Vagina (tissue), 2 donors: ENCODE data around the gene TRPM2. TPM values are rescaled to one million over a fixed set of nuclear protein-coding genes. Genes with fewer than 3 reads are reported as not detected.

Experiments
- DNase-seq, 2 donors: peaks; one replicate each; pipeline ENCODE4 v3.0.0-alpha.2; 2017; ENCODE audit errors: extremely low spot score in 2 of 2
- H3K27ac ChIP-seq: fragments of 200-600 bp; sonication (generic); one replicate; pipeline ENCODE4 v1.5.1; 2019
- H3K27me3 ChIP-seq: fragments of 200-600 bp; sonication (generic); one replicate; pipeline ENCODE4 v1.5.1; 2019
- H3K36me3 ChIP-seq, 2 donors: fragments of 200-600 bp; sonication (generic); one replicate each; pipeline ENCODE4 v1.5.1; 2017 to 2019
- H3K4me1 ChIP-seq: fragments of 200-600 bp; sonication (generic); one replicate; pipeline ENCODE4 v1.5.1; 2019
- H3K4me3 ChIP-seq, 2 donors: fragments of 200-600 bp; sonication (generic); 1 replicate in 1 of 2; 2 replicates in 1 of 2; pipeline ENCODE4 v1.5.1; 2016 to 2019
- H3K9me3 ChIP-seq: fragments of 200-600 bp; sonication (generic); one replicate; pipeline ENCODE4 v1.5.1; 2019
- CTCF ChIP-seq, 3 experiments: fragments of 450-650 bp in 2 of 3; fragments of 200-600 bp in 1 of 3; sonication (generic) in 1 of 3; IDR thresholded peaks; one replicate each; pipeline ENCODE4 v1.5.1; 2017 to 2019; ENCODE audit warnings: antibody characterized with exemption in 3 of 3, mild to moderate bottlenecking in 2 of 3, moderate library complexity in 2 of 3
- POLR2A ChIP-seq, 2 donors: fragments of 450-650 bp; IDR thresholded peaks; one replicate each; pipeline ENCODE4 v1.6.1; 2017; ENCODE audit warnings: antibody characterized with exemption in 2 of 2, mild to moderate bottlenecking in 2 of 2, moderate library complexity in 2 of 2
- POLR2AphosphoS5 ChIP-seq, 2 donors: sonication (generic); formaldehyde crosslinking; IDR thresholded peaks; one replicate each; pipeline ENCODE4 v1.9.0; 2017; ENCODE audit warnings: antibody characterized with exemption in 2 of 2, mild to moderate bottlenecking in 2 of 2, low read depth in 1 of 2; ENCODE audit not compliant: insufficient read depth in 1 of 2
- intact Hi-C: fragments of 100-400 bp; cut with DNase I; formaldehyde crosslinking; loops from one replicate; pipeline ENCODE4 v1.15.1; 2023
- total RNA-seq: library from RNA; depleted of rRNA; stranded (reverse); fragments of >200 nt; gene quantifications from one replicate; pipeline ENCODE4 v1.2.3, GENCODE V29; 2016

The TRPM2 gene
- total RNA-seq, result 2.2 TPM

DNA sequence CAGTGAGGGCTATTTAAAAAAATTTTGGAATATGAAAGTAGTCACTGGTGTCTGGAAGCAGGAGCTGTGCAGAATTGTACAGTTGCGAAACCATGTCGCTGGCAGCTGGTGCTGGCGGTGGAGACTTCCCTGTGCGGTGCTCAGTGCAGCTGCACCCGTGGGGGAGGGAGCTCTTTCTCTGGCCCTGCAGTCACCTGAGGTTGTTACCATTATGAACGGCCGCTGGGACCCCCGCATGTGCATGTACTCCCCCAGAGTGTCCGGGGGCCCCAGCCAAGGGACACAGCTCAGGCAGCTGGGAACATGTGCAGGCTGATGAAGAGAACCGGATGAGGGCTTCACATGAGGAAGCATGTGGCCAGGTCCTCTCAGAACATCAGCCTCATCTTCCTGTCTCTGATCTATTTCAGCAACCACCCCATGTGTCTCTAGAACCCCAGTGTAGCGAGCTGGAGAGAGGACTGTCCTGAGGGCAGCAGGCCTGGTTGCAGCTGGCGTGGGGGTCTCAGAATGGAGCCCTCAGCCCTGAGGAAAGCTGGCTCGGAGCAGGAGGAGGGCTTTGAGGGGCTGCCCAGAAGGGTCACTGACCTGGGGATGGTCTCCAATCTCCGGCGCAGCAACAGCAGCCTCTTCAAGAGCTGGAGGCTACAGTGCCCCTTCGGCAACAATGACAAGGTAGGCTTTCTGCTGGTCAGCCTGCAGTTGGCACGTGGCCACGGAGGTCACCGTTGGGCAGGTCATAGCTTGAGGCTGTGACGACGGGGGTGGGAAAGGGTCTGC is at the start of gene TRPM2:
TRPM2 (plus strand) TSS at position 431 of the 780 bp plus-strand sequence; CDS start at position 511, 80 bp downstream.
- Histone ChIP-seq H3K27ac (no peak within 1 kb of the TSS), H3K4me1 (peaks cover 6% of the 10 kb centered on the region), H3K9me3 (no peaks in the 10 kb centered on the region), H3K27me3 (no peaks in the 10 kb centered on the region), H3K4me3 (no peak within 1 kb of the TSS), H3K36me3 (no peaks in the 10 kb centered on the region)
- TF ChIP-seq POLR2AphosphoS5 (IDR thresholded peaks at IDR 0.05; ENCODE audit: insufficient read depth in 1 of 2, low read depth in 1 of 2), result peak in 1 of 2 donors; percentile 29
- no peak for TF ChIP-seq CTCF (IDR thresholded peaks at IDR 0.05)
- intact Hi-C loops, result no loop called here
- DNase-seq, result no peak

DNA sequence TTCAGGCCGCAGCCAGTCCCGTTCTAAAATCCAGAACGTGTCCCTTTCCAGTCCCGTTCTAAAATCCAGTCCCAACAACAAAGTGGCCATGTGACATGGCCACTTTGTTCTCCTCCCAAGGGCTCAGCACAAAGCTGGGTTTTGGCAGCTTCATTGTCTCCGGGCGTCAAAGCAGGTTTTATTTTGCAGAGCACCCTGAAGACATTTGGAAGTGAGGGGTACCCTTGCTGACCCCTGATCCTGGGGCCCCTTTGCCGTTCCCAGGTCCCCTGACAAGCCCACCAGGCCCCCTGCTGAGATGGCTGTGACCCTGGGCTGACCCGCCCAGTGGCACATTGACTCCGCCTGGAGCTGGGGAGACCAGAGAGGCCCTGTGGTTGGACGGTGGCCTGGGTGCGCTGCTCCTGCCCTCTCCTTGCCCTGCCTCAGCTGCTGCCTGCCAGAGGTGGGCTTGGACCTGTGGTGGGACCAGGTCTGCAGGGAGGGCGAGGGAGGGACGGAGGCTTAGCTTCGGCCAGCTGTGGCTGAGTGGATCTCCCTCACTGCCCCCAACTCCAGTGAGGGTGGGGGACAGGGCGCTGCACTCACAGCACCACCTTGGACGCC is 49.3 kb upstream of the TRPM2 start:
- intact Hi-C loops, result no loop called here
- H3K4me3 ChIP-seq, result no peak overlapping the region
- H3K36me3 ChIP-seq, result no peaks in the 10 kb centered on the region
- H3K9me3 ChIP-seq, result no peaks in the 10 kb centered on the region
- H3K4me1 ChIP-seq, result peaks cover 62% of the 10 kb centered on the region
- no peak overlapping the region for H3K27ac ChIP-seq
- no peak for TF ChIP-seq POLR2AphosphoS5 (IDR thresholded peaks at IDR 0.05; ENCODE audit: insufficient read depth in 1 of 2, low read depth in 1 of 2)
- TF ChIP-seq POLR2A (IDR thresholded peaks at IDR 0.05), result no peak
- no peak for TF ChIP-seq CTCF (IDR thresholded peaks at IDR 0.05)
- DNase-seq, result no peak
- no peaks in the 10 kb centered on the region for H3K27me3 ChIP-seq

DNA sequence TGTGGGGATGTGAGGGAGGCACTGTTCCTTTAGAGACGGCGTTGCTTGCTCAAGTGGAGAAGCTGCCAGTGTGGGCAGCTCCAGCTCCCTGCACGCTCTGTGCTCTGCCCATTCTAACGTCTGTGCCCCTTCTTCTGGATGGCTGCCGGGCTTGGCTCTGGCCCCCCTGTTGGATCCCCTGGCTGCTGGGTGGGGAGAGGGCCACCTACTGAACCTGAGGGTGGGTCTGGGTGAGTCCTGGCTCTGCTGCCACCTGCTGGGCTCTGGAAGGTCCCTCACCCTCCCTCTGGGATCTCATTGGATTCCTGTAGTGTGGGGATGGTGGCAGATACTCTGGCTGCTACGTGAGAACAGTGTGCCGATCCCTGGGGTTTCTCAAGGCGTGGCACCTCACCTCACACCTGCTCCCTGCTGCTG is 48.5 kb upstream of the TRPM2 start:
- no peak overlapping the region for H3K27ac ChIP-seq
- no peak overlapping the region for H3K4me3 ChIP-seq
- H3K4me1 ChIP-seq, result peaks cover 56% of the 10 kb centered on the region
- intact Hi-C loops, result no loop called here
- no peaks in the 10 kb centered on the region for H3K27me3 ChIP-seq
- DNase-seq, result no peak
- H3K9me3 ChIP-seq, result no peaks in the 10 kb centered on the region
- TF ChIP-seq POLR2A (IDR thresholded peaks at IDR 0.05) (no peak), CTCF (IDR thresholded peaks at IDR 0.05) (peak in 2 of 3 experiments; percentile 11 to 50)
- H3K36me3 ChIP-seq, result peaks cover 0 to 4% of the 10 kb centered on the region in 2 donors

GRCh38 chr21:44305691-44306090 is 47.7 kb upstream of the TRPM2 start:
- peaks cover 53% of the 10 kb centered on the region for H3K4me1 ChIP-seq
- H3K27ac ChIP-seq, result no peak overlapping the region
- intact Hi-C loops, result no loop called here
- no peaks in the 10 kb centered on the region for H3K9me3 ChIP-seq
- H3K4me3 ChIP-seq, result no peak overlapping the region
- DNase-seq, result no peak
- H3K27me3 ChIP-seq, result no peaks in the 10 kb centered on the region
- peaks cover 0 to 12% of the 10 kb centered on the region in 2 donors for H3K36me3 ChIP-seq
- TF ChIP-seq CTCF (IDR thresholded peaks at IDR 0.05) (no peak), POLR2A (IDR thresholded peaks at IDR 0.05) (no peak), POLR2AphosphoS5 (IDR thresholded peaks at IDR 0.05; ENCODE audit: insufficient read depth in 1 of 2, low read depth in 1 of 2) (no peak)
